HepG2 (cell line): ENCODE measurements around the gene CHST14. TPM values are rescaled to one million over a fixed set of nuclear protein-coding genes. Genes with fewer than 3 reads are reported as not detected.

ENCODE experiments used
- ESRRA ChIP-seq: sonication (generic); formaldehyde crosslinking; IDR thresholded peaks from 2 replicates; pipeline ENCODE4 v1.5.1; 2020; ENCODE audit warnings: mild to moderate bottlenecking, low read depth, missing genetic modification reagents
- FOXO1 ChIP-seq: sonication (generic); formaldehyde crosslinking; IDR thresholded peaks from 2 replicates; pipeline ENCODE4 v1.4.0; 2020; ENCODE audit warnings: missing genetic modification reagents
- GPBP1L1 ChIP-seq: sonication (generic); formaldehyde crosslinking; IDR thresholded peaks from 2 replicates; pipeline ENCODE4 v1.5.0; 2020; ENCODE audit warnings: mild to moderate bottlenecking, missing genetic modification reagents
- GZF1 ChIP-seq: sonication (generic); formaldehyde crosslinking; IDR thresholded peaks from 2 replicates; pipeline ENCODE4 v1.5.1; 2020; ENCODE audit warnings: mild to moderate bottlenecking, missing genetic modification reagents
- HNRNPLL ChIP-seq: fragments of 200-400 bp; formaldehyde crosslinking; IDR thresholded peaks from 2 replicates; pipeline ENCODE4 v1.6.1; 2017; ENCODE audit warnings: mild to moderate bottlenecking, low read depth, low read length; ENCODE audit not compliant: poor library complexity, severe bottlenecking
- MXI1 ChIP-seq: IDR thresholded peaks from 3 replicates; pipeline ENCODE4 v1.6.1; 2012; ENCODE audit warnings: low read depth, low read length, inconsistent platforms, borderline replicate concordance
- NFATC3 ChIP-seq: sonication (generic); formaldehyde crosslinking; IDR thresholded peaks from 2 replicates; pipeline ENCODE4 v1.5.1; 2020; ENCODE audit warnings: mild to moderate bottlenecking, missing genetic modification reagents
- RFX3 ChIP-seq: IDR thresholded peaks from 2 replicates; pipeline ENCODE4 v1.6.1; 2016; ENCODE audit warnings: missing biosample characterization, missing genetic modification reagents
- RNF219 ChIP-seq: sonication (generic); formaldehyde crosslinking; IDR thresholded peaks from 2 replicates; pipeline ENCODE4 v1.5.0; 2020; ENCODE audit warnings: mild to moderate bottlenecking, missing genetic modification reagents
- SIX1 ChIP-seq: sonication (generic); formaldehyde crosslinking; IDR thresholded peaks from 2 replicates; pipeline ENCODE4 v1.4.0; 2020; ENCODE audit warnings: missing genetic modification reagents, borderline replicate concordance
- TBP ChIP-seq: sonication (generic); formaldehyde crosslinking; IDR thresholded peaks from 2 replicates; pipeline ENCODE4 v1.5.0; 2020; ENCODE audit warnings: missing genetic modification reagents
- YEATS4 ChIP-seq: sonication (generic); formaldehyde crosslinking; IDR thresholded peaks from 2 replicates; pipeline ENCODE4 v1.4.0; 2020; ENCODE audit warnings: missing genetic modification reagents, borderline replicate concordance
- ZBTB25 ChIP-seq: IDR thresholded peaks from 2 replicates; pipeline ENCODE4 v1.6.1; 2018; ENCODE audit warnings: missing genetic modification reagents
- ZNF503 ChIP-seq: sonication (generic); formaldehyde crosslinking; IDR thresholded peaks from 2 replicates; pipeline ENCODE4 v1.4.0; 2020; ENCODE audit warnings: missing genetic modification reagents
- ZNF530 ChIP-seq: sonication (generic); formaldehyde crosslinking; IDR thresholded peaks from 2 replicates; pipeline ENCODE4 v1.5.0; 2020; ENCODE audit warnings: low read depth, mild to moderate bottlenecking, missing genetic modification reagents
- ZNF572 ChIP-seq: sonication (generic); formaldehyde crosslinking; IDR thresholded peaks from 2 replicates; pipeline ENCODE4 v1.5.1; 2020; ENCODE audit warnings: mild to moderate bottlenecking, missing genetic modification reagents
- ZNF775 ChIP-seq: sonication (generic); formaldehyde crosslinking; IDR thresholded peaks from 2 replicates; pipeline ENCODE4 v1.4.0; 2020; ENCODE audit warnings: missing genetic modification reagents, mild to moderate bottlenecking, moderate library complexity, borderline replicate concordance
- ZNF776 ChIP-seq: sonication (generic); formaldehyde crosslinking; IDR thresholded peaks from 2 replicates; pipeline ENCODE4 v1.4.0; 2020; ENCODE audit warnings: mild to moderate bottlenecking, missing genetic modification reagents
- polyA plus RNA-seq, 8 experiments: library from polyadenylated mRNA; depleted of rRNA in 3 of 8; stranded (reverse) in 7 of 8; unstranded in 1 of 8; fragments of >200 nt; fragmentation: Illumina TruSeq in 4 of 8; extraction: Trizol in 4 of 8; gene quantifications; 2 replicates each; pipeline versions ENCODE4 v1.2.1 to v1.2.3, GENCODE V29; 2011 to 2016; ENCODE audit warnings: low read depth in 4 of 8, missing spikeins in 1 of 8, mixed read lengths in 1 of 8; ENCODE audit not compliant: insufficient read depth in 1 of 8
- total RNA-seq, 5 experiments: library from RNA; depleted of rRNA; stranded (reverse); fragments of >200 nt; fragmentation: Illumina TruSeq; extraction: Trizol; gene quantifications; 2 replicates each; pipeline ENCODE4 v1.2.3, GENCODE V29; 2016; ENCODE audit warnings: low read depth in 1 of 5
- TF ChIP-seq, protein P1 (sequence below): sonication (generic); formaldehyde crosslinking; IDR thresholded peaks from 2 replicates; pipeline ENCODE4 v1.9.0; 2021; ENCODE audit warnings: missing genetic modification reagents, borderline replicate concordance
- TF ChIP-seq, protein P2 (sequence below): IDR thresholded peaks from 2 replicates; pipeline ENCODE4 v1.6.1; 2016; ENCODE audit warnings: missing compliant biosample characterization, missing genetic modification reagents, borderline replicate concordance

Gene CHST14
- total and polyA plus RNA-seq, 2 of the 13 experiments (the other 11 are each of a cell fraction or from before 2014, with no cell fraction given) = 8.9 to 12.4 TPM

- TF ChIP-seq NFATC3 (no peak), SIX1 (CRISPR knock-in tag) (no peak), ZNF775 (no peak), GPBP1L1 (CRISPR knock-in tag) (no peak), TBP (no peak), ZNF530 (CRISPR knock-in tag) (no peak), FOXO1 (CRISPR knock-in tag) (no peak), YEATS4 (CRISPR knock-in tag) (no peak), RFX3 (CRISPR knock-in tag) (no peak), HNRNPLL (peak; percentile 95), GZF1 (no peak), ZNF776 (CRISPR knock-in tag) (no peak), RNF219 (no peak), ZNF572 (no peak), MXI1 (0 out of 3 replicates have a peak, but pooled peaks have one; percentile 5), ESRRA (no peak), ZBTB25 (CRISPR knock-in tag) (peak; percentile 56), ZNF503 (CRISPR knock-in tag) (no peak)
- TF ChIP-seq, protein P1, sequence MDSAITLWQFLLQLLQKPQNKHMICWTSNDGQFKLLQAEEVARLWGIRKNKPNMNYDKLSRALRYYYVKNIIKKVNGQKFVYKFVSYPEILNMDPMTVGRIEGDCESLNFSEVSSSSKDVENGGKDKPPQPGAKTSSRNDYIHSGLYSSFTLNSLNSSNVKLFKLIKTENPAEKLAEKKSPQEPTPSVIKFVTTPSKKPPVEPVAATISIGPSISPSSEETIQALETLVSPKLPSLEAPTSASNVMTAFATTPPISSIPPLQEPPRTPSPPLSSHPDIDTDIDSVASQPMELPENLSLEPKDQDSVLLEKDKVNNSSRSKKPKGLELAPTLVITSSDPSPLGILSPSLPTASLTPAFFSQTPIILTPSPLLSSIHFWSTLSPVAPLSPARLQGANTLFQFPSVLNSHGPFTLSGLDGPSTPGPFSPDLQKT (CRISPR knock-in tag) = no peak
- TF ChIP-seq, protein P2, sequence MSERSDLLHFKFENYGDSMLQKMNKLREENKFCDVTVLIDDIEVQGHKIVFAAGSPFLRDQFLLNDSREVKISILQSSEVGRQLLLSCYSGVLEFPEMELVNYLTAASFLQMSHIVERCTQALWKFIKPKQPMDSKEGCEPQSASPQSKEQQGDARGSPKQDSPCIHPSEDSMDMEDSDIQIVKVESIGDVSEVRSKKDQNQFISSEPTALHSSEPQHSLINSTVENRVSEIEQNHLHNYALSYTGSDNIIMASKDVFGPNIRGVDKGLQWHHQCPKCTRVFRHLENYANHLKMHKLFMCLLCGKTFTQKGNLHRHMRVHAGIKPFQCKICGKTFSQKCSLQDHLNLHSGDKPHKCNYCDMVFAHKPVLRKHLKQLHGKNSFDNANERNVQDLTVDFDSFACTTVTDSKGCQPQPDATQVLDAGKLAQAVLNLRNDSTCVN = no peak
These were observed 29.8 kb upstream of the CHST14 start, which contains the start of gene BAHD1 (continued) for GRCh38 chr15:40440743-40441564.
